Chondrocyte (in vitro differentiated cells): Measurements from ENCODE around the gene LHX3. TPM values are rescaled to one million over a fixed set of nuclear protein-coding genes. Genes with fewer than 3 reads are reported as not detected.

ENCODE experiments used
- DNase-seq: peaks from one replicate; pipeline ENCODE4 v3.0.0; 2021; ENCODE audit warnings: mixed read lengths, low spot score
- H3K27ac Mint-ChIP-seq: one replicate; pipeline ENCODE4 v1.8.0; 2021; ENCODE audit warnings: mild to moderate bottlenecking, moderate library complexity, mixed read lengths; ENCODE audit not compliant: unreplicated experiment
- H3K27me3 Mint-ChIP-seq: 2 replicates; pipeline ENCODE4 v1.8.0; 2021; ENCODE audit warnings: low read depth, mixed read lengths
- H3K36me3 Mint-ChIP-seq: 2 replicates; pipeline ENCODE4 v1.8.0; 2021; ENCODE audit warnings: low read depth, mixed read lengths
- H3K4me1 Mint-ChIP-seq: 2 replicates; pipeline ENCODE4 v1.8.0; 2021; ENCODE audit warnings: low read depth, mild to moderate bottlenecking, mixed read lengths
- H3K4me3 Mint-ChIP-seq: one replicate; pipeline ENCODE4 v1.8.0; 2021; ENCODE audit warnings: mild to moderate bottlenecking, moderate library complexity, mixed read lengths; ENCODE audit not compliant: unreplicated experiment
- H3K9me3 Mint-ChIP-seq: 2 replicates; pipeline ENCODE4 v1.8.0; 2021; ENCODE audit warnings: low read depth, mixed read lengths
- CTCF ChIP-seq: fragments of 200-600 bp; sonication (generic); IDR thresholded peaks from 2 replicates; pipeline ENCODE4 v1.5.0; 2021; ENCODE audit warnings: antibody characterized with exemption, mild to moderate bottlenecking, moderate library complexity
- total RNA-seq: library from RNA; stranded (reverse); gene quantifications from 3 replicates; pipeline ENCODE4 v1.2.1, GENCODE V29; 2021

LHX3 gene
- total RNA-seq, 1 donor from 2014 or later: not detected

DNA sequence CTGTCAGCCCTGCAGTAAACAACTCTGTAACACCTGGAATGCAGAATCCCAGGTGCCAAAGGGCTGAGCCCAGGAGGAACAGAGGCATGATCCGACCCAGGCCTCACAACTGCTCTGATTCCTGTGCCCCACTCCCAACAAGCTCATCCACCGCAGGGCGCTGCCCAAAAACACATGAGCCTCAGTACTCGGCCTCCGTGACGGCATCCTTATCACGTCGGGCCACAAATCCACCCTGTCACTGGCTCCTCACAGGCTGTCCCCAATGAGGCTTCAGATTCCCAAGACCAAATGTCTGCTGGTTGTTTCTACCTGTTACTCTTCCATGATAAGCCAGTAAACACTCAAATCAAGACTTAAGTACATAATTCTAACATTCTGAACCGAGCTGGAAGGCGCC lies 25.4 kb upstream of the LHX3 start:
- Mint-ChIP-seq H3K4me3 (no peak overlapping the region), H3K9me3 (no peaks in the 10 kb centered on the region), H3K36me3 (no peaks in the 10 kb centered on the region), H3K27me3 (no peaks in the 10 kb centered on the region), H3K4me1 (peaks cover 10% of the 10 kb centered on the region), H3K27ac (no peak overlapping the region)
- TF ChIP-seq CTCF: no peak
- DNase-seq: no peak

GRCh38 chr9:136229096-136230065 lies 24.5 kb upstream of the LHX3 start:
- peaks cover 10% of the 10 kb centered on the region for H3K4me1 Mint-ChIP-seq
- no peak for TF ChIP-seq CTCF
- DNase-seq: no peak
- no peak overlapping the region for H3K4me3 Mint-ChIP-seq
- H3K36me3 Mint-ChIP-seq: no peaks in the 10 kb centered on the region
- no peaks in the 10 kb centered on the region for H3K9me3 Mint-ChIP-seq
- H3K27me3 Mint-ChIP-seq: no peaks in the 10 kb centered on the region
- H3K27ac Mint-ChIP-seq: no peak overlapping the region

GRCh38 chr9:136228107-136228875 lies 23.4 kb upstream of the LHX3 start:
- no peak for TF ChIP-seq CTCF
- Mint-ChIP-seq H3K27ac (peak overlapping the region; percentile 18), H3K36me3 (peaks cover 4% of the 10 kb centered on the region), H3K4me3 (no peak overlapping the region), H3K27me3 (no peaks in the 10 kb centered on the region), H3K4me1 (peaks cover 10% of the 10 kb centered on the region), H3K9me3 (no peaks in the 10 kb centered on the region)
- no peak for DNase-seq

DNA sequence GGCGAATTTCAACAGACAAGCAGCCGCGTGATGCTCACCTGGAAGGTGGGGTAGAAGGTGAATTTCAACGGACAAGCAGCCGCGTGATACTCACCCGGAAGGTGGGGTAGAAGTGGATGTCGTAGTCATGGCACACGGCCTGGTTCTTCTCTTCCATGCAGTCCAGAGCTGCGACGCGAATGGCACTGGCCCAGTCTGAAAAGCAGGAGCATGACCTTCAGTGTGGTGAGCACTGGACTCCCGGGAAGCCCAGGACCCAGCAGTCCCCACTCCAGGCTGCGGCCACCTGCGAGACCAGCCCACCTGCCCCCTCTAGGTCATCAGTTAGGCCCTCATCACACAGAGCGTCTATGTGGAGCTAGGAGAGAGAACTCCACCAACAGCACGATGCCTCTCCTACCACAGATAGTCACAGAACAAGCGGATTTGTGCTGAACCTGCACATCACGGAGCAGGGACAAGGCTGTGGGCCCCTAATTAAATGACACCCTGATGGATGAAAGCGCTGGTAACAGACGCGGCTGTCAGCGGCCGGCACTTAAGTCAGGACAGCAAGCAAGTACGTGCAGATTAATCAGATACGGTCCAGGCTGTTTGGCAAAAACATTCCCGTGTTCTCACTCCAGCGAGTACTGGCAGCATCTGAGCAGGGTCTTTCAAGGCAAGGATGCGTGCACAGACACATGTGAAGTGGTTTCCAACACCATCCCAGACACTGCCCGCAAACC lies 21.9 kb upstream of the LHX3 start:
- H3K9me3 Mint-ChIP-seq: no peaks in the 10 kb centered on the region
- no peak overlapping the region for H3K27ac Mint-ChIP-seq
- H3K27me3 Mint-ChIP-seq: no peaks in the 10 kb centered on the region
- H3K4me1 Mint-ChIP-seq: peaks cover 10% of the 10 kb centered on the region
- no peak for DNase-seq
- peaks cover 4% of the 10 kb centered on the region for H3K36me3 Mint-ChIP-seq
- no peak overlapping the region for H3K4me3 Mint-ChIP-seq
- no peak for TF ChIP-seq CTCF
